HCT116 (cell line): ENCODE measurements around the gene PDGFD. TPM values are rescaled to one million over a fixed set of nuclear protein-coding genes. Genes with fewer than 3 reads are reported as not detected.

Experiments used
- ATAC-seq: fragments of 200-7000 bp; cut with Tn5 transposase; 2 replicates; pipeline ENCODE4 v1.9.1; 2020; ENCODE audit warnings: mild to moderate bottlenecking, moderate library complexity
- BruUV-seq: library from RNA; stranded (reverse); fragments of 400-500 nt; replicated peaks from 2 replicates; lab custom pipeline; 2021; lab: Mats Ljungman, UMichigan
- CTCF ChIA-PET: fragments of 300-600 bp; sonication (Branson Sonifier 250); formaldehyde crosslinking; loops from one replicate; lab custom pipeline; 2021; ENCODE audit warnings: antibody characterized with exemption; lab: Charles Lee
- POLR2A ChIA-PET: fragments of 300-600, 350-600 bp; sonication (Branson Sonifier 250); formaldehyde crosslinking; loops from one replicate; lab custom pipeline; 2021; ENCODE audit warnings: antibody characterized with exemption; lab: Charles Lee
- RAD21 ChIA-PET, 2 experiments: fragments of 300-600 bp; sonication (Branson Sonifier 250); formaldehyde crosslinking; loops; one replicate each; lab custom pipeline; 2023; ENCODE audit warnings: low total read pairs in 2 of 2; ENCODE audit not compliant: uncharacterized antibody in 2 of 2, unreplicated experiment in 2 of 2, low non-redundant PET in 1 of 2; lab: Charles Lee
- DNase-seq: peaks from one replicate; pipeline ENCODE4 v3.0.0-alpha.2; 2010; ENCODE audit warnings: low read depth, low spot score
- H2AFZ ChIP-seq: fragments of 200-600 bp; shearing (Covaris generic), sonication (generic); 2 replicates; pipeline ENCODE4 v1.6.1; 2017; ENCODE audit warnings: low read depth, mixed run types, mixed read lengths, antibody characterized with exemption, low read length; ENCODE audit not compliant: poor library complexity, severe bottlenecking
- H3K27ac ChIP-seq: 2 replicates; pipeline ENCODE4 v1.5.1; 2012; ENCODE audit warnings: low read depth, low read length
- H3K27me3 ChIP-seq: fragments of 200-600 bp; sonication (generic); 2 replicates; pipeline ENCODE4 v1.6.1; 2016; ENCODE audit warnings: mixed run types, low read length, mixed read lengths; ENCODE audit not compliant: insufficient read depth
- H3K36me3 ChIP-seq, 2 experiments: fragments of 200-500 bp in 1 of 2; fragments of 200-600 bp in 1 of 2; sonication (Bioruptor generic) in 1 of 2; sonication (generic) in 1 of 2; 2 replicates each; pipeline versions ENCODE4 v1.5.1 to v1.6.1; 2014 to 2016; ENCODE audit warnings: low read length in 2 of 2, inconsistent platforms in 1 of 2, mixed read lengths in 1 of 2, mixed run types in 1 of 2; ENCODE audit not compliant: insufficient read depth in 2 of 2, control insufficient read depth in 1 of 2
- H3K4me1 ChIP-seq, 2 experiments: fragments of 200-600 bp in 1 of 2; sonication (generic) in 1 of 2; 2 replicates each; pipeline versions ENCODE4 v1.5.1 to v1.6.1; 2012 to 2017; ENCODE audit warnings: low read length in 2 of 2, inconsistent platforms in 1 of 2, mild to moderate bottlenecking in 1 of 2, mixed read lengths in 1 of 2, mixed run types in 1 of 2, moderate library complexity in 1 of 2; ENCODE audit not compliant: insufficient read depth in 2 of 2, control insufficient read depth in 1 of 2
- H3K4me2 ChIP-seq: fragments of 200-600 bp; sonication (generic); 2 replicates; pipeline ENCODE4 v1.6.1; 2017; ENCODE audit warnings: mixed run types, low read length, mixed read lengths
- H3K4me3 ChIP-seq, 2 experiments: fragments of 200-600 bp in 1 of 2; sonication (generic) in 1 of 2; replicated peaks in 1 of 2; 2 replicates each; pipeline ENCODE4 v1.5.1; 2011 to 2016; ENCODE audit warnings: low read length in 2 of 2, control low read depth in 1 of 2, low read depth in 1 of 2, mild to moderate bottlenecking in 1 of 2, mixed read lengths in 1 of 2, mixed run types in 1 of 2
- H3K79me2 ChIP-seq: fragments of 200-600 bp; sonication (generic); 2 replicates; pipeline ENCODE4 v1.6.1; 2017; ENCODE audit warnings: mild to moderate bottlenecking, mixed run types, low read length, moderate library complexity, mixed read lengths; ENCODE audit not compliant: insufficient read depth
- H3K9ac ChIP-seq: fragments of 200-600 bp; sonication (generic); 2 replicates; pipeline ENCODE4 v1.6.1; 2016; ENCODE audit warnings: low read length, mixed read lengths
- H3K9me2 ChIP-seq: fragments of 200-600 bp; sonication (generic), shearing (Covaris generic); 2 replicates; pipeline ENCODE4 v1.6.1; 2017; ENCODE audit warnings: mixed run types, mild to moderate bottlenecking, moderate library complexity; ENCODE audit not compliant: insufficient read depth
- H3K9me3 ChIP-seq, 2 experiments: fragments of 200-500 bp in 1 of 2; fragments of 200-600 bp in 1 of 2; sonication (Bioruptor generic) in 1 of 2; sonication (generic) in 1 of 2; 2 replicates each; pipeline ENCODE4 v1.6.1; 2014 to 2017; ENCODE audit warnings: low read length in 2 of 2, mixed read lengths in 2 of 2, inconsistent platforms in 1 of 2, low read depth in 1 of 2, mild to moderate bottlenecking in 1 of 2, mixed run types in 1 of 2, moderate library complexity in 1 of 2; ENCODE audit not compliant: control insufficient read depth in 1 of 2, insufficient read depth in 1 of 2
- H4K20me1 ChIP-seq: fragments of 200-600 bp; sonication (generic), shearing (Covaris generic); 2 replicates; pipeline ENCODE4 v1.6.1; 2017; ENCODE audit warnings: mixed run types, mild to moderate bottlenecking, moderate library complexity; ENCODE audit not compliant: insufficient read depth
- ATF3 ChIP-seq: IDR thresholded peaks from 2 replicates; pipeline ENCODE4 v1.6.1; 2012
- CBX3 ChIP-seq: IDR thresholded peaks from 2 replicates; pipeline ENCODE4 v1.6.1; 2012; ENCODE audit warnings: low read depth
- CEBPB ChIP-seq: IDR thresholded peaks from 2 replicates; pipeline ENCODE4 v1.6.1; 2012; ENCODE audit warnings: low read depth
- EGR1 ChIP-seq: IDR thresholded peaks from 2 replicates; pipeline ENCODE4 v1.6.1; 2012; ENCODE audit warnings: low read depth
- ELF1 ChIP-seq: IDR thresholded peaks from 2 replicates; pipeline ENCODE4 v1.6.1; 2012; ENCODE audit warnings: low read depth, borderline replicate concordance
- EZH2 ChIP-seq: fragments of 200-600 bp; sonication (generic); IDR thresholded peaks from 2 replicates; pipeline ENCODE4 v1.6.1; 2017; ENCODE audit warnings: antibody characterized with exemption, mixed run types
- EZH2phosphoT487 ChIP-seq: fragments of 200-600 bp; IDR thresholded peaks from 2 replicates; pipeline ENCODE4 v1.6.1; 2018; ENCODE audit warnings: antibody characterized with exemption, borderline replicate concordance
- FOSL1 ChIP-seq: IDR thresholded peaks from 2 replicates; pipeline ENCODE4 v1.6.1; 2012; ENCODE audit warnings: low read depth
- JUND ChIP-seq: IDR thresholded peaks from 2 replicates; pipeline ENCODE4 v1.6.1; 2012
- RAD21 ChIP-seq: IDR thresholded peaks from 2 replicates; pipeline ENCODE4 v1.6.1; 2012; ENCODE audit warnings: low read depth, mild to moderate bottlenecking
- SIN3A ChIP-seq: IDR thresholded peaks from 2 replicates; pipeline ENCODE4 v1.6.1; 2012; ENCODE audit warnings: low read depth
- SP1 ChIP-seq: IDR thresholded peaks from 2 replicates; pipeline ENCODE4 v1.6.1; 2012; ENCODE audit warnings: low read depth
- SRF ChIP-seq: IDR thresholded peaks from 2 replicates; pipeline ENCODE4 v1.6.1; 2012; ENCODE audit warnings: low read depth
- TCF7L2 ChIP-seq: IDR thresholded peaks from 2 replicates; pipeline ENCODE4 v1.7.0; 2011; ENCODE audit warnings: borderline replicate concordance, inconsistent platforms; ENCODE audit not compliant: insufficient read depth, insufficient read length; ENCODE audit errors: extremely low read depth
- YY1 ChIP-seq: IDR thresholded peaks from 2 replicates; pipeline ENCODE4 v1.6.1; 2011; ENCODE audit warnings: low read length, low read depth, moderate library complexity, mild to moderate bottlenecking; ENCODE audit not compliant: insufficient replicate concordance; ENCODE audit errors: extremely low read depth
- ZBTB33 ChIP-seq: IDR thresholded peaks from 2 replicates; pipeline ENCODE4 v1.6.1; 2011; ENCODE audit warnings: mild to moderate bottlenecking, low read length, moderate library complexity; ENCODE audit not compliant: insufficient replicate concordance; ENCODE audit errors: extremely low read depth
- ZFX ChIP-seq: fragments of 450-650 bp; IDR thresholded peaks from 2 replicates; pipeline ENCODE4 v1.6.1; 2017
- ZNF274 ChIP-seq: fragments of 200-500 bp; sonication (Bioruptor generic); IDR thresholded peaks from 2 replicates; pipeline ENCODE4 v1.6.1; 2014; ENCODE audit warnings: mild to moderate bottlenecking, low read depth, low read length, inconsistent platforms
- intact Hi-C: fragments of 100-400 bp; cut with micrococcal nuclease; formaldehyde crosslinking; loops from 2 replicates; pipeline ENCODE4 v1.10.0; 2022
- total RNA-seq: library from RNA; stranded (reverse); gene quantifications from one replicate; pipeline ENCODE4 v1.2.1, GENCODE V29; 2021; ENCODE audit not compliant: unreplicated experiment

The PDGFD gene
- total RNA-seq, 1 experiment from 2014 or later = 0.34 TPM

GRCh38 chr11:103993507-103993906 lies 170.4 kb downstream of the PDGFD start:
- no peaks in the 10 kb centered on the region for H3K36me3 ChIP-seq
- TF ChIP-seq SRF (no peak), RAD21 (no peak), ZFX (no peak), SIN3A (no peak), ELF1 (no peak), CEBPB (no peak), ZBTB33 (no peak), FOSL1 (no peak)
- H3K9ac ChIP-seq = no peak overlapping the region
- no TSS peak for BruUV-seq
- ChIA-PET RAD21 (no interaction called here), CTCF (no interaction called here), POLR2A (no interaction called here)
- no peaks in the 10 kb centered on the region; the same call in 1 of the 2 replicates for H3K9me2 ChIP-seq
- H3K4me1 ChIP-seq = no peaks in the 10 kb centered on the region
- no peaks in the 10 kb centered on the region for H3K9me3 ChIP-seq
- no peak overlapping the region for H3K27ac ChIP-seq
- H3K4me2 ChIP-seq = no peak overlapping the region
- H3K27me3 ChIP-seq = no peaks in the 10 kb centered on the region
- H2AFZ ChIP-seq = no peak overlapping the region
- H3K79me2 ChIP-seq = no peaks in the 10 kb centered on the region
- intact Hi-C loops = no loop called here
- ATAC-seq (no peak), DNase-seq (no peak)
- H3K4me3 ChIP-seq = no peak overlapping the region
- H4K20me1 ChIP-seq = no peaks in the 10 kb centered on the region

- Histone ChIP-seq H2AFZ (no peak overlapping the region), H3K9me2 (no peaks in the 10 kb centered on the region), H3K4me3 (no peak overlapping the region), H4K20me1 (no peaks in the 10 kb centered on the region), H3K9me3 (no peaks in the 10 kb centered on the region), H3K4me1 (no peaks in the 10 kb centered on the region), H3K4me2 (no peak overlapping the region), H3K27ac (no peak overlapping the region), H3K79me2 (no peaks in the 10 kb centered on the region), H3K27me3 (no peaks in the 10 kb centered on the region), H3K9ac (no peak overlapping the region), H3K36me3 (no peaks in the 10 kb centered on the region)
- BruUV-seq = no TSS peak
- RAD21 ChIA-PET = no interaction called here
- ATAC-seq (no peak), DNase-seq (no peak)
- intact Hi-C loops = no loop called here
- CTCF ChIA-PET = no interaction called here
- POLR2A ChIA-PET = no interaction called here
- TF ChIP-seq EZH2 = no peak
- no peak for TF ChIP-seq CEBPB
- TF ChIP-seq ATF3 = no peak
- no peak for TF ChIP-seq EGR1
- no peak for TF ChIP-seq ZNF274
- no peak for TF ChIP-seq SP1
- TF ChIP-seq YY1 = no peak
- TF ChIP-seq TCF7L2 = no peak
- no peak for TF ChIP-seq EZH2phosphoT487
- no peak for TF ChIP-seq CBX3
- no peak for TF ChIP-seq JUND
- TF ChIP-seq SIN3A = no peak
- TF ChIP-seq ZBTB33 = no peak
These were observed 175.4 kb downstream of the PDGFD start for GRCh38 chr11:103988595-103988969.
